HG02970 (cell line): ENCODE results near the gene VAV3.

Experiments used
- ATAC-seq: cut with Tn5 transposase; IDR thresholded peaks from one replicate; pipeline ENCODE4 v1.9.1; 2021; ENCODE audit warnings: mild to moderate bottlenecking, moderate library complexity, moderate number of reproducible peaks; ENCODE audit not compliant: unreplicated experiment, low FRiP score

VAV3 gene

DNA sequence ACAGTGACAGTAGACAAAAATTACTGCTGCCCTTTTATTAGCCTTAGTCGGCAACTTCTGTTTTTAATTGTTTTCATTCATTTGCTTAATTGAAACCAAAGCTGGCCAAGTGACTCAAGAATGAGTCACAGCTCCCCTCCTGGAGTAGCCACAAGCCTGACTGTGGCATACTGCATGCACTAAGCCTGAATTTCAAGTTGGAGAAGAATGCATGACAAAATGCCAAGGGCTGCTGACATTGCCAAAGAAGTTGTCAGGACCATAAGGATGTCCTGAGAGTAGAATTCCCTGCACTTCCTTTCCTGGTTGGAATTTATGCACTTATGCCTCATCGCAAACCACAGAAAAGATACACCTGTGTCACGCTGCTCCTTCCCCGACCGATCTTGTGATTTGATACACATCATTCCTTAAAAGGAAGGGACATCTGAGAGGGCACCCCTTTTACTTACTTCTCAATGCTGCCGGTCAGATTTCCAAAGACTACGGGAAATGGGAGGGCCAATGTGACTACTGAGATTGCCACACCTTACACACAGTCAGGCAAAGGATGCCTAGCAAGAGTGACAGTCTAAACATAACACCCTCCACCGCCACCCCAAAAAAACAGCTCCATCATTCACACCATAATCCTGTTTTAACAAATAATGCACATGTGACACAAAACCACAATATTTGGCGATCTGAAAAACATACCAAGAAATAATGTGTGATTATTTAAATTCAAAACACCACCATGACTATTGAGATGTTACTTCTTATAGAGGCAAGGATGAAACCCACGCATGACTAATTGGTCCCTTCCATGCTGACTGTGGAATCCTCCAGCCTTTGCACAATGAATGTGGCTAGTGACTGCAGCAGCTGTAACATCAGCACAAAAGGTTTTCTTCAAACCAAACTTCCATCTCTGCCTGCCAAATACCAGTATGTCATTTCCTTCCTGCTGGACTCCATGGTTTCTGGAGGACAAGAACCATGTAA is 28.2 kb downstream of the VAV3 start:
- no peak for ATAC-seq

DNA sequence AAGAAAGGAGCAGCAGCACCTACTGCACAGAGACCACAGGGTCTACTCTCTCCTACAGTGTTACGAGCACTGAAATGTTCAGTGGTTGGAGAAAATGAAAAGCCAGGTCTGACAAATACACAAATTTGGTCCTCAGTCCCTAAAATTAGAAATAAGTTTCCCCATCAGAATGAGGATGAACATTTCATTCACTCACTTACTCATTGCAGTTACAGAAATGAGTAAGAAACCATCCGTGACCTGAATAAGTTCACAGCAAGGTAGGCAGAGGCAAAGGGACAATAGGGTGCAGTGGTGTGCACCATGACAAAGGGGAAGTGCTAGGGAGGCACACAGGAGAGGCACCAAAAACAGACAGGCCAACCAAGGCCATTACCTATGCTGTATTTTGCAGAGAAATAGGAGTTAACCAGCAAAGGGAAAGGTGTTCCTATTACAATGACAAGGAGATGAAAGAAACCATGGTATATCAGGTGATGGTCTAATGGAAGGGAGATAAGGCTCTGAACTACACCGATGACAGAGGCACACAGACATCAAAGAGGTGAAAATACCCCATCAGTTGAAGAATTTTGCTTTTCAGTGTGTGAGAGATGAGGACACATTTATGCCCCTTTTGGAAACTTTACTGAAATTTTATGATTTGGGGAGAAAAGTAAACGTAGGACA is 29.4 kb downstream of the VAV3 start:
- peak; percentile 76 for ATAC-seq

GRCh38 chr1:107934578-107934977 is 30.4 kb downstream of the VAV3 start:
- ATAC-seq, result no peak

DNA sequence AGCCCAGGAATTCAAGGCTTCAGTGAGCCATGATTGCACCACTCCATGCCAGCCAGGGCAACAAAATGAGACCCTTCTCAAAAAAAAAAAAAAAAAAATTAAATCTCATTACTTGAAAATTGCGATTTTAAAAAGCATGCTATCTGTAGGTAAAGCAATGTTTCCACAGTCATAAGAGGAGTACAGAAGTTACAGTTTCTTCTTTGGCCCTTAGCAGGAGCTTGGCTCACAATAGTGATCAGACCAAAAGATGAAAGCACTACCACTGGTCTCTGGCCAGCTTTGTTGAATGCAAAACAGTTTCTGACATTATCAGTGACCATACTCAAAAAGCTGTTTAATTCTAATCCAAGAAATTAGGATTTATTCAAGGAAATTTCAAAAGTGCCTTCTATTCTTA is 31.2 kb downstream of the VAV3 start:
- no peak for ATAC-seq

GRCh38 chr1:107930292-107930691 is 34.7 kb downstream of the VAV3 start:
- ATAC-seq, result no peak

DNA sequence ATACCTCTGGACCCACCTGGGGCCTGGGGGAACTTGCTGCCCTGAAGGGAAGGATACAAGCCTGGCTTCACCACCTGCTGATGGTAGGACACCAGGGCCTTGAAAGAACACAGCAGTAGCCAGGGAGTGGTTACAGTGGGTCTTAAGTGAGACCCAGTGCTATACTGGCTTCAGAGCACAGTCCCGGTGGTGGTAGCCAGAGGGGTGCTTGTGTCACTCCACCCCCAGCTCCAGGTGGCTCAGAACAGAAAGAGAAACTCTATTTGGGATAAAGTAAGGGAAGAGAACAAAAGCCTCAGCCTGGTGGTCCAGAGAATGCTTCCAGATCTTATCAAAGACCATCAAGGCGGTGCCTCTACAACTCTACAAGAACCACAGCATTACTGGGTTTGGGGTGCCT is 37.2 kb downstream of the VAV3 start:
- ATAC-seq, result no peak

DNA sequence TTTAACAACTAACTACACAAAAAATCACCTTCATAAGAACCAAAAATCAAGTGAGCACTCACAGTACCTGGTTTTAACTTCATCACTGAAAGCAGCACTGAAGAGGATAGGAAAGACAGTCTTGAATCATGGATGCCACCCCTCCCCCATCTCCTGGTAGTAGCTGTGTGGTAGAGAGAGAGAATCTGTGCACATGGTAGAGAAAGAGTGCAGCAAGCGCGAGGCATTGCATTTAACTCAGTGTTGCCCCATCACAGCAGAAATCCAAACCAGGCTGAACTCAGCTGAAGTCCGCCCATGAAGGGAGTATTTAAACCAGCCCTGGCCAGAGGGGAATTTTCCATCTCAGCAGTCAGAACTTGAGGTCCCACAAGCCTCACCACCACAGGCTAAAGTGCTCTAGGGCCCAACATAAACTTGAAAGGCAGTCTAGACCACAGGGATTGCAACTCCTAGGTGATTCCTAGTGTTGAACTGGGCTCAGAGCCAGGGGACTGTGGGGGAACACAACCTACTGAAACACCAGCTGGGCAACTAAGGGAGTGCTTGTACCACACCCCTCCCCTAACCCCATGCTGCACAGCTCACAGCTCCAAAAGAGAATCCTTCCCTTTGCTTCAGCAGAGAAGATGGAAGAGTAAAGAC is 38.4 kb downstream of the VAV3 start:
- ATAC-seq, result no peak

GRCh38 chr1:107925565-107925964 is 39.4 kb downstream of the VAV3 start:
- ATAC-seq, result no peak

DNA sequence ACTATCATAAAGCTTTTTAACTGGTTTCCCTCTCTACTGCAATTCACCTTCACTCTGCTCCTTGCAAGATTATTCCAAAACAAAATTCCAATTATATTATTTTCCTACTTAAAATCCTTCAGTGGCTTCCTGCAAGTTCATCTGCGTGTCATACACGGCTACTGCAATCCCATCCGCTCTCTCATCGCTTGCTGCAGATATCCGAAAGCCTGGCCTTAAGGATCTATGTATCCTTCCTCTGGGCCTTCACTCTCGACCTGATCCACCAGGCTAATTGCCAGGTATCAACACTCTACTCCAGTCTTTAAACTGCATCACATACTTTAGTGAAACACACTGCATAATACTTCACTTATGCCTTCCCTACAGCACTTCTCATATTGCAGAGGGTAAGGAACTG is 44.0 kb downstream of the VAV3 start:
- no peak for ATAC-seq

DNA sequence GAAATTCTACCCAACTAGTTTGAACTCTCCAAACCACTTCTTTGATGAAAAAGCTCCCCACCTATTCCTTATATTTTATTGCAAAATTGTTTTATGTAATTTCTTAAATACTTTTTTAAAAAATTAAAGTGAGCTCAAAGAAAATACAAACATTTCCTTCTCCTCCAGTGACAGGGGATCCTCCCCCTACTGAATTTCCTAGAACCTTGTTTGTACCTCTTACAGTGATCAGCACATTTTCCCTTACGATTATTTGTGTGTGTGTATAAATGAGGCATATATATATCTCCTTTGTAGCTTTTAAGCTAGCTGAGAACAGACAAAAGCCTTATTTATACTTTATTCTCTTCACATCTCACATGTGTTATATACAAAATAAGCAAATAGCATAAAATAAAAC is 44.4 kb downstream of the VAV3 start:
- ATAC-seq, result no peak

DNA sequence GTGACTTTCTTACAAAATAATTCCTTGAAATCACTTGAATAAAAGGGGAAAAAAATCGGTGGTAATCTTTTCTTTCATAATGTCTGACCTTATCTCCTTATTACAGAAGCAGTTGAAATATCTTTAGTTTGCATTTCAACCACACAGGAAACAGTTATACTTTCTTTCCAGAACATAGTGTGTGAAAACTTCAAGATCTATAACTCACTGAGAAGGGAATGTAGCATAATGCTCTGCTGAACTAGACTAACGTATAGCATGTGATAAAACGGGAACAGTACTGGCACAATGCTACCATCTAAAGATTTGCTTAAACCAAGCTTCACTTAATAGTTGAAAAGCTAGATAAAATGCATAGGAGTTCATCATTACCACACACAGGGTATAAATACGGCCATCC is 45.0 kb downstream of the VAV3 start:
- ATAC-seq, result no peak

- no peak for ATAC-seq
Observed at GRCh38 chr1:107914119-107914765, 50.7 kb downstream of the VAV3 start.

DNA sequence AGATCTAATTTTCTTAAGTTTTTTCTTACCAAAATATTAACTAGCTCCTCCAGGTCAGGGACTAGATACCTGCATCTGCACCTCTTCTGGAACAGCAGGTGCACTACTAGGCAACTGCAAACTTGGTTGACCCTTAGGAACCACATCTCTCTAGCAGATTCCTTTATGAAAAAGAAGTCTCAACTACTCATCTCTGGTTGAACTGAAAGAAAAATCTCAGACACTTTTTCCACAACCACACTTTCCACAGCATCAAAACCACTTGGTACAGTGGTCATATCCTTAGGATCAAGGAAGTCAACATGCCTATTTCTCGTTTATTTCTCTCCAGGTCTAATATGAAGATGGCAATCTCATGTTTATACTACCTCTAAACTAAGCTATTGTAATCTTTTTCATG is 52.3 kb downstream of the VAV3 start:
- ATAC-seq, result no peak

GRCh38 chr1:107900090-107900945 is 64.7 kb downstream of the VAV3 start:
- no peak for ATAC-seq

DNA sequence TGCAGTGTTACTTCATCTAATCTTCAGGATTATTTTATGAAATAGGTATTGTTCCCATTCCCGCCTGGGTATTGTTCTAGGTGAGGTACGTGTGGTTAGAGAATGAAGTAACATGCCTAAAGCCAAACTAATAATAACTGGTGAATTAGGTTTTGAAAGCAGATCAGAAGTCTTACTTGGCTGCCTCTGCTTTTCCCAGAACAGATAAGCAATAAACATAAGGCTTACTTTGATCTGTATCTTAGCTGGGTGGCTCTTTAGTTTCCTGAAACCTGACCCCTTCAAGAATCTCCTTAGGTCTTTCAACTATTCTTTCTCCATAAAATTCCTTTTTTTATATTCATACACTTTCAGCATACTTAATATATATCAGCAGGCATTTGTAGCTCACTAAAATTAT is 65.3 kb downstream of the VAV3 start:
- ATAC-seq, result no peak

DNA sequence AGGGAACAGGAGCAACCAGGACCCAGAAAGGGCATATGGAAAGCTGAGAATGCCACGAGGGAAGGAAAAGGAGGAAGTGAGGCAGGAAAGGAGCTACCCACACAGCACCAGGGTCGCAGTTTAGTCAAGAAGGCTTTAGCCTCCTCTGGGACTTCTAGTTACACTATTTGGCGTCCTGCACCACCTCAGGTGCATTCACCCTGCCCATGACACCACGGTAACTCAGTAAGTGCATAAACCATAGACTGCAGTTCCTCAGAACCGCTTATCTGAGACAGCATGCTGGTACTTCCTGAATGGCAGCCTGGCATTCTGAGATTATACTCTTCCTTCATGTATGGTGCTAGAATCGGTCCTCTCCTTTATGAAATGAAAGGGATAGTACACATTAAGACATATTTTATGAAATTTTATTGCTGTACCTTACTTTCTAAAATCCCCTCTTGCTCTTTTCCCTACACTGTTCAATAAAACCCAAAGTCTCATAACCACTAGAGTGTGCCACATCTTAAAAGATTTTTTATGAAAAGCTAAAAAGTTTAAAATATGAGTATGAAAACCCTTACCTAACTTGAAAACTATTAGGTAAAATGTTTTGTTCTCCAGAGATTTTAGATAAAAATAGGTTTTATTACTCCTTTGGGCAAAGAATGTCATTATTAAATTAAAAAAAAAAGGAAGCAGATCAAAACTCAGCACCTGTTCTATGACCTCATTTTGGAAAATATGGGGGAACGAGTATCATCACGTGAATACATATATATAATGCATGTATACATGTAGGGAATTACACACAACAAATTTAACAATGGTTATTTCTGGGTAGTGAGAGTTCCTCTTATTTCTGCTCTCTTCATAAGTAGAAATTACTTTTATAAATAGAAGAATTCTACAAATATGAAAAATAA is 67.3 kb downstream of the VAV3 start:
- no peak for ATAC-seq

GRCh38 chr1:107896936-107897335 is 68.0 kb downstream of the VAV3 start:
- no peak for ATAC-seq

DNA sequence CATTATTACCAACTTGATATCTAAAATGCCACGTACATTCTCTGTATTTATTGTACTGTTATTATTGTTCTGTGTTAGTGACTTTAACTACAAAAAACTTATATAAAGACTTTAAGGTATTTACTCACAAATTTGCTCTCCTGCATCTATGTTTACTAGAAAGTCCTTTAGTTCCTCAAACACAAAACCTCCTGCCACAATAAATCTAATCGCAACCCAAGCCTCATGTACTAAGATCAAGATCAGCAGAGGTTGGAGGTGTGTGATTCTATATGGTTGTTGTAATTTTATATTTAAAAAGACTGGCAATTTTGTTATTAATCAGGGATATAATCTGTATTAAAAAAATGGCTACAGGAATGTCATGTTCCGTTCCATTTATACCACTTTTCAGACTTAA is 68.6 kb downstream of the VAV3 start:
- no peak for ATAC-seq
